Adrenal gland (tissue), 5 donors: Measurements from ENCODE around the gene PINK1.

Experiments used
- POLR2A ChIP-seq, 2 donors: fragments of 450-650 bp; IDR thresholded peaks; one replicate each; pipeline ENCODE4 v1.6.1; 2017; ENCODE audit warnings: antibody characterized with exemption in 2 of 2, mild to moderate bottlenecking in 2 of 2, moderate library complexity in 1 of 2
- TF ChIP-seq, protein P1 (sequence below), 6 experiments: fragments of 450-650 bp in 4 of 6; fragments of 200-600 bp in 2 of 6; sonication (generic) in 1 of 6; IDR thresholded peaks; 1 replicate in 5 of 6; 2 replicates in 1 of 6; pipeline versions ENCODE4 v1.5.1 to v1.8.0; 2016 to 2021; ENCODE audit warnings: antibody characterized with exemption in 6 of 6, mild to moderate bottlenecking in 2 of 6, moderate library complexity in 1 of 6
- donor health status: DM: no; HTN: no; CAD: no.

DNA sequence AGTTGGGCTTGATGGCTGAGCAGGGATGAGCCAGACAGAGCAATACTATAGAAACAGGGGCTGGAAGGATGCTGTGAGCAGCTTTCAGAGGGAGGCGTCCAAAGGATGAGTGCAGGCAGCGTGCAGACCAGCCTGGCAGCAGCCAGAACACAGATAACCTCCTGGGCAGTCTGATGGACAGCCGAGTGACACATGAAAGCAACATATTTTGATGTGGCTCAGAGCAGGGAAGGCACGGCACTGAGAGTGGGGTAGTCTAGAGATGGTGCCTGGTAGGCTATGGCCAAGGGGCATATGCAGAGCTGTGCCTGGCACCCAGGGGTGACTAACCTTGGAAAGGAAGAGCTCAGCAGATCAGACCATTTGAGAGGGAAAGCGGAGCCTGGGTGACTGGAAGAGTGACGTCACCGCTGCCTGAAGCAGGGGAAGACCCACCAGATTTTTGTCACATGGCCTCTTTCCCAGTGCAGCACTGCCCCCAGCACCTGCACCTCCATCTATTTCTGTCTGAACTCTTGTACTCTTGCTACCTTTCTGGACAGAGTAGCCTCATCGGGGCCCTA lies 3.6 kb downstream of the PINK1 start:
- TF ChIP-seq, protein P1, sequence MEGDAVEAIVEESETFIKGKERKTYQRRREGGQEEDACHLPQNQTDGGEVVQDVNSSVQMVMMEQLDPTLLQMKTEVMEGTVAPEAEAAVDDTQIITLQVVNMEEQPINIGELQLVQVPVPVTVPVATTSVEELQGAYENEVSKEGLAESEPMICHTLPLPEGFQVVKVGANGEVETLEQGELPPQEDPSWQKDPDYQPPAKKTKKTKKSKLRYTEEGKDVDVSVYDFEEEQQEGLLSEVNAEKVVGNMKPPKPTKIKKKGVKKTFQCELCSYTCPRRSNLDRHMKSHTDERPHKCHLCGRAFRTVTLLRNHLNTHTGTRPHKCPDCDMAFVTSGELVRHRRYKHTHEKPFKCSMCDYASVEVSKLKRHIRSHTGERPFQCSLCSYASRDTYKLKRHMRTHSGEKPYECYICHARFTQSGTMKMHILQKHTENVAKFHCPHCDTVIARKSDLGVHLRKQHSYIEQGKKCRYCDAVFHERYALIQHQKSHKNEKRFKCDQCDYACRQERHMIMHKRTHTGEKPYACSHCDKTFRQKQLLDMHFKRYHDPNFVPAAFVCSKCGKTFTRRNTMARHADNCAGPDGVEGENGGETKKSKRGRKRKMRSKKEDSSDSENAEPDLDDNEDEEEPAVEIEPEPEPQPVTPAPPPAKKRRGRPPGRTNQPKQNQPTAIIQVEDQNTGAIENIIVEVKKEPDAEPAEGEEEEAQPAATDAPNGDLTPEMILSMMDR (IDR thresholded peaks at IDR 0.05), result no peak
- no peak for TF ChIP-seq POLR2A (IDR thresholded peaks at IDR 0.05)
